Upper lobe of left lung (tissue), 6 donors: Measurements from ENCODE around the gene CCNY. TPM values are rescaled to one million over a fixed set of nuclear protein-coding genes. Genes with fewer than 3 reads are reported as not detected.

ENCODE experiments used
- ATAC-seq, 2 donors: fragments of 200-7000 bp; cut with Tn5 transposase; one replicate each; pipeline ENCODE4 v1.9.1; 2022; ENCODE audit warnings: mild to moderate bottlenecking in 2 of 2, moderate library complexity in 2 of 2; ENCODE audit not compliant: low FRiP score in 2 of 2
- DNase-seq, 2 donors: peaks; one replicate each; pipeline ENCODE4 v3.0.0-alpha.2; 2019 to 2020
- H3K27ac ChIP-seq, 4 donors: fragments of 200-600 bp; sonication (generic); one replicate each; pipeline ENCODE4 v1.5.1; 2016 to 2019
- H3K27me3 ChIP-seq, 4 donors: fragments of 200-600 bp; sonication (generic); one replicate each; pipeline ENCODE4 v1.5.1; 2017 to 2019
- H3K36me3 ChIP-seq, 4 donors: fragments of 200-600 bp; sonication (generic); one replicate each; pipeline ENCODE4 v1.5.1; 2016 to 2019
- H3K4me1 ChIP-seq, 4 donors: fragments of 200-600 bp; sonication (generic); one replicate each; pipeline ENCODE4 v1.5.1; 2018 to 2019
- H3K4me3 ChIP-seq, 4 donors: fragments of 200-600 bp; sonication (generic); one replicate each; pipeline ENCODE4 v1.5.1; 2017 to 2019; ENCODE audit warnings: mild to moderate bottlenecking in 2 of 4, moderate library complexity in 1 of 4
- H3K9me3 ChIP-seq, 4 donors: fragments of 200-600 bp; sonication (generic); one replicate each; pipeline ENCODE4 v1.5.1; 2018 to 2019
- CTCF ChIP-seq, 6 experiments: fragments of 450-650 bp in 4 of 6; fragments of 200-600 bp in 2 of 6; sonication (generic) in 2 of 6; IDR thresholded peaks; one replicate each; pipeline ENCODE4 v1.5.1; 2016 to 2019; ENCODE audit warnings: antibody characterized with exemption in 6 of 6
- EP300 ChIP-seq, 4 donors: sonication (generic); formaldehyde crosslinking; IDR thresholded peaks; one replicate each; pipeline ENCODE4 v1.5.1; 2017; ENCODE audit warnings: antibody characterized with exemption in 4 of 4, control low read depth in 2 of 4
- POLR2A ChIP-seq, 4 donors: fragments of 450-650 bp; IDR thresholded peaks; one replicate each; pipeline ENCODE4 v1.5.1; 2016 to 2017; ENCODE audit warnings: antibody characterized with exemption in 4 of 4, mild to moderate bottlenecking in 2 of 4
- POLR2AphosphoS5 ChIP-seq, 2 donors: sonication (generic); formaldehyde crosslinking; IDR thresholded peaks; one replicate each; pipeline ENCODE4 v1.5.1; 2017; ENCODE audit warnings: antibody characterized with exemption in 2 of 2
- WGBS, 2 donors: methylation state at CpG; one replicate each; pipeline ENCODE4 v1.1.5; 2017 to 2018; 5-methylcytosine and 5-hydroxymethylcytosine counted together
- total RNA-seq, 6 donors: library from RNA; depleted of rRNA in 4 of 6; stranded (reverse); fragments of >200 nt in 4 of 6; gene quantifications; one replicate each; pipeline versions ENCODE4 v1.1.0 to v1.2.1, GENCODE V29; 2016 to 2021
- donor health status: DM: no; HTN: no; CAD: no; lungs with moderate emphysema.
- donor health status: DM: no; HTN: yes; CAD: no; lungs with severe emphysema.

The CCNY gene
- total RNA-seq, 6 donors from 2014 or later = 22.0 to 80.8 (median 52.5) TPM

GRCh38 chr10:35369049-35369611 is 32.8 kb downstream of the CCNY start:
- H3K36me3 ChIP-seq = no peaks in the 10 kb centered on the region
- peak; percentile 8 to 19 for ATAC-seq
- TF ChIP-seq CTCF (IDR thresholded peaks at IDR 0.05) (no peak), EP300 (IDR thresholded peaks at IDR 0.05) (no peak), POLR2A (IDR thresholded peaks at IDR 0.05) (no peak), POLR2AphosphoS5 (IDR thresholded peaks at IDR 0.05) (no peak)
- WGBS, 2 donors = 16 to 26% methylated on average over 5 to 6 of the region's 6 CpGs
- H3K4me1 ChIP-seq = peaks cover 38 to 66% (median 57%) of the 10 kb centered on the region in 4 donors
- H3K9me3 ChIP-seq = no peaks in the 10 kb centered on the region
- DNase-seq = no peak
- peak overlapping the region; percentile 7 to 75 (median 64) for H3K27ac ChIP-seq
- no peak overlapping the region for H3K4me3 ChIP-seq
- no peaks in the 10 kb centered on the region for H3K27me3 ChIP-seq

- Histone ChIP-seq H3K27ac (peak overlapping the region; percentile 66 to 88 (median 78)), H3K4me1 (peaks cover 38 to 82% (median 61%) of the 10 kb centered on the region in 4 donors), H3K36me3 (no peaks in the 10 kb centered on the region), H3K9me3 (no peaks in the 10 kb centered on the region), H3K4me3 (no peak overlapping the region), H3K27me3 (no peaks in the 10 kb centered on the region)
- 78 to 87% methylated on average over 3 of the region's 3 CpGs for WGBS, 2 donors
- no peak for ATAC-seq
- no peak for DNase-seq
- no peak for TF ChIP-seq POLR2A (IDR thresholded peaks at IDR 0.05)
- TF ChIP-seq EP300 (IDR thresholded peaks at IDR 0.05) = no peak
- no peak for TF ChIP-seq CTCF (IDR thresholded peaks at IDR 0.05)
- TF ChIP-seq POLR2AphosphoS5 (IDR thresholded peaks at IDR 0.05) = no peak
Observed at GRCh38 chr10:35371731-35372130, 35.4 kb downstream of the CCNY start.

- 18 to 19% methylated on average over 5 of the region's 5 CpGs for WGBS, 2 donors
Observed at GRCh38 chr10:35372329-35372728, 36.0 kb downstream of the CCNY start.

GRCh38 chr10:35375091-35375765 is 38.9 kb downstream of the CCNY start:
- H3K27ac ChIP-seq = peak overlapping the region in 1 of 4 donors; percentile 11
- H3K4me3 ChIP-seq = no peak overlapping the region
- H3K27me3 ChIP-seq = no peaks in the 10 kb centered on the region
- no peaks in the 10 kb centered on the region for H3K9me3 ChIP-seq
- H3K36me3 ChIP-seq = no peaks in the 10 kb centered on the region
- TF ChIP-seq POLR2AphosphoS5 (IDR thresholded peaks at IDR 0.05) (no peak), EP300 (IDR thresholded peaks at IDR 0.05) (no peak), CTCF (IDR thresholded peaks at IDR 0.05) (no peak), POLR2A (IDR thresholded peaks at IDR 0.05) (no peak)
- DNase-seq (no peak), ATAC-seq (no peak)
- 95 to 100% methylated on average over 1 of the region's 1 CpG for WGBS, 2 donors
- H3K4me1 ChIP-seq = peaks cover 42 to 77% (median 65%) of the 10 kb centered on the region in 4 donors

More at GRCh38 chr10:35372329-35372728, 36.0 kb downstream of the CCNY start:
- Histone ChIP-seq H3K36me3 (no peaks in the 10 kb centered on the region), H3K4me1 (peaks cover 38 to 85% (median 64%) of the 10 kb centered on the region in 4 donors), H3K9me3 (no peaks in the 10 kb centered on the region), H3K27me3 (no peaks in the 10 kb centered on the region), H3K27ac (peak overlapping the region; percentile 66 to 88 (median 78)), H3K4me3 (no peak overlapping the region)
- peak; percentile 89 to 91 for ATAC-seq
- TF ChIP-seq CTCF (IDR thresholded peaks at IDR 0.05) (no peak), POLR2A (IDR thresholded peaks at IDR 0.05) (peak in 1 of 4 donors; percentile 39), POLR2AphosphoS5 (IDR thresholded peaks at IDR 0.05) (peak; percentile 50 to 81), EP300 (IDR thresholded peaks at IDR 0.05) (peak in 2 of 4 donors; percentile 75 to 77)
- DNase-seq = peak in 1 of 2 donors; percentile 76
